ENCODE data around the gene DOCK4. TPM values are rescaled to one million over a fixed set of nuclear protein-coding genes. Genes with fewer than 3 reads are reported as not detected.

DOCK4 gene
- total and polyA plus RNA-seq, 3 donors from 2014 or later = 5.4 to 17.1 (median 12.4) TPM

DNA sequence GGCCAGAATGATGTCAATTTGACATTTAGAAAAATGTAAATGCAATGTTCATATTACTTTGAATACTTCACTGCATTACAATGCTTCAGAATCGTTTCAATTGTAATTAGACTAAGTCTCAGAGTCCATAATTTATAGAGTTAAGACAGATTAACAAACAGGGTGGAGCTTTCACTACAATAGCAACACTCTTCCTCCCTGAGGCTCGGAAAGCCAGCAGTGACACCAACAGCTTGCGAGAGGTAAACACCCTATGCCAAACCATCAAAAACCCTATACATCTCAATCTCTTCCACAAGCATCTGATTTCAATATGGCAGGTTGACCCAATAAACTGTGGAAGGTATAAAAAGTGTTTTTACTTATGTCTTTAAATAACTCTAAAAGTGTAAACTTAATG lies 72.2 kb downstream of the DOCK4 start:
- no peaks in the 10 kb centered on the region for H3K27me3 ChIP-seq
- H3K4me1 ChIP-seq = peaks cover 12% of the 10 kb centered on the region
- H3K36me3 ChIP-seq (ENCODE audit: low read depth, missing control alignments) = no peaks in the 10 kb centered on the region
- DNase-seq = no peak
- intact Hi-C loops (cut with DNase I; ENCODE audit: low total_unique reads) = no loop called here
- H3K9me3 ChIP-seq = no peaks in the 10 kb centered on the region
- no peak overlapping the region for H3K27ac ChIP-seq
- H3K4me3 ChIP-seq = no peak overlapping the region
- TF ChIP-seq, protein P1, sequence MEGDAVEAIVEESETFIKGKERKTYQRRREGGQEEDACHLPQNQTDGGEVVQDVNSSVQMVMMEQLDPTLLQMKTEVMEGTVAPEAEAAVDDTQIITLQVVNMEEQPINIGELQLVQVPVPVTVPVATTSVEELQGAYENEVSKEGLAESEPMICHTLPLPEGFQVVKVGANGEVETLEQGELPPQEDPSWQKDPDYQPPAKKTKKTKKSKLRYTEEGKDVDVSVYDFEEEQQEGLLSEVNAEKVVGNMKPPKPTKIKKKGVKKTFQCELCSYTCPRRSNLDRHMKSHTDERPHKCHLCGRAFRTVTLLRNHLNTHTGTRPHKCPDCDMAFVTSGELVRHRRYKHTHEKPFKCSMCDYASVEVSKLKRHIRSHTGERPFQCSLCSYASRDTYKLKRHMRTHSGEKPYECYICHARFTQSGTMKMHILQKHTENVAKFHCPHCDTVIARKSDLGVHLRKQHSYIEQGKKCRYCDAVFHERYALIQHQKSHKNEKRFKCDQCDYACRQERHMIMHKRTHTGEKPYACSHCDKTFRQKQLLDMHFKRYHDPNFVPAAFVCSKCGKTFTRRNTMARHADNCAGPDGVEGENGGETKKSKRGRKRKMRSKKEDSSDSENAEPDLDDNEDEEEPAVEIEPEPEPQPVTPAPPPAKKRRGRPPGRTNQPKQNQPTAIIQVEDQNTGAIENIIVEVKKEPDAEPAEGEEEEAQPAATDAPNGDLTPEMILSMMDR (IDR thresholded peaks at IDR 0.05) = no peak
- TF ChIP-seq POLR2A (IDR thresholded peaks at IDR 0.05) = no peak
- WGBS, 2 donors = 78 to 85% methylated on average over 3 of the region's 3 CpGs

DNA sequence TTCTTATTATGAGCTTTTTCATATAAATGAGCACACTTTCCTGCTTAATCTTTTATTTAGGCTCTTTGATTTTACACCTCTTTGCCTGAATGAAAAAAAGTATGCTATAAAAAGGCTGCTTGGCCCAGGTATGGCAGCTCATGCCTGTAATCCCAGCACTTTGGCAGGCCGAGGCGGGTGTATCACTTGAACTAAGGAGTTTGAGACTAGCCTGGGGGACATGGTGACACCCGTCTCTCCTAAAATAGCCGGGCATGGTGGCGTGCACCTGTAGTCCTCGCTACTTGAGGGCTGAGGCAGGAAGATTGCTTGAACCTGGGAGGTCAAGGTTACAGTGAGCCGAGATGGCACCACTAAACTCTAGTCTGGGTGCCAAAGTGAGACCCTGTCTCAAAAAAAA lies 72.9 kb downstream of the DOCK4 start:
- H3K4me1 ChIP-seq = peaks cover 12% of the 10 kb centered on the region
- no peak for DNase-seq
- intact Hi-C loops (cut with DNase I; ENCODE audit: low total_unique reads) = no loop called here
- no peaks in the 10 kb centered on the region for H3K9me3 ChIP-seq
- TF ChIP-seq, protein P1 (IDR thresholded peaks at IDR 0.05) = no peak
- no peak for TF ChIP-seq POLR2A (IDR thresholded peaks at IDR 0.05)
- no peak overlapping the region for H3K27ac ChIP-seq
- WGBS, 2 donors = 92 to 99% methylated on average over 7 of the region's 7 CpGs
- H3K27me3 ChIP-seq = no peaks in the 10 kb centered on the region
- H3K36me3 ChIP-seq (ENCODE audit: low read depth, missing control alignments) = no peaks in the 10 kb centered on the region
- H3K4me3 ChIP-seq = no peak overlapping the region

DNA sequence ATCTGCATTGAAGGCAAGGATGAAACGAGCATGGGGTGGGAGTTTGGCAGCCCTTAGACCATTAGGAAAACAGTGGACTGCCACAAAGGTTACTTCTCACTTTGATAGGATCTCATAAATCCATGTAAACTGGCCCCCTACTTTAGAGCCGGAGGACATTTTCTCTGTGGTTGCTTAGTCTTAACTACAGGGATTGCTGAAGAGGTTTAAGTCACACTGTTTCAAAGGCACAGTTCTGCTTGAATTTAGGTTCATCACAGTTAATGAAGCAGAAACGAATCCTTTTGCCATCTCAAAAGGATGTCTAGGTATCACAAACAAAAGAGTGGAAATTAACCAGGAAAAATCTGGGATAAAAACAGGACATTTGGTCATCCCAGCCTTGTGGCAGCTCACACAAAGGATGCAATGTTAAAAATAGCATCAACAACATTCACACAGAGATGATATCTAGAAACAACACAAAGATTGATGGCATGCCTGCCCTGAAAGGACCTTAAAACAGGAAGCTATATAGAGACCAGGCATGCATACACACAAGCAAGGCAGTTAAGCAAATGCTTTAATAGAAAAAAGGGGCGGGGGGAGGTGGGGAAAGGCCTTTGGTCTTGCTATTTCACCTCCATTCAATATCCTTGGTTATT lies 74.0 kb downstream of the DOCK4 start:
- WGBS, 2 donors = 66 to 72% methylated on average over 4 of the region's 4 CpGs

DNA sequence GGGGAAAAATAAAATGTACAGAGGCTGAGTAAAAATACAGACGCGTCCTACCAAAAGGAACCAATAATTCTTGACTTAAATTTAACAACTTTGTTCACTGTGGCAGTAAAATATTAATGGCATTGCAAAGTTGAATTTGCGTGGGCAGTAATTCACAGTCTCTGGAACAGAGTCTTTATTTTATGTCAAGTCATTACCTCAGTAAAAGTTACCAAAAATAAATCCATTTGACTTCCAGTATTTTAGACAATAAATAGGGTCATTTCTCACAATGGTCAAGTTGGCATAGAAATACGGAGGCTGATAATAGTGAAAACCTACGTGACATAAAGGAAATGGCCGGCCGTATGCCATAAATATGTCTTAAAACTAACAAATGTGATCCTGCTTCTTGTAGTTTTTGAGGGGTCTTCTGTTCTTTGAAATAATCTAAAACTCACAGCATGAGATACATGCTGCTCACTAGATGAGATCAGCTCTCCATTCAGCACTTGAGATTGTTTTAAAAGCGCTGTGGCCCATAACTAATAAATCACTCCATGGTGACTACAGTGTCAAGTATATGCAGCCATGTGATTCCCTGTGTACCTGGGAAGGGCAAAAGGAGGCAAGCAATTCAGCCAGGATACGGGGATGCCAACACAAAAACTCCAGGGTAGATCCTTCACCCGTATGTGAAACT lies 75.3 kb downstream of the DOCK4 start:
- DNase-seq = no peak
- no peaks in the 10 kb centered on the region for H3K27me3 ChIP-seq
- H3K36me3 ChIP-seq (ENCODE audit: low read depth, missing control alignments) = no peaks in the 10 kb centered on the region
- no peak for TF ChIP-seq POLR2A (IDR thresholded peaks at IDR 0.05)
- TF ChIP-seq, protein P1 (IDR thresholded peaks at IDR 0.05) = no peak
- intact Hi-C loops (cut with DNase I; ENCODE audit: low total_unique reads) = no loop called here
- no peak overlapping the region for H3K27ac ChIP-seq
- WGBS, 2 donors = 81 to 83% methylated on average over 10 of the region's 10 CpGs
- H3K9me3 ChIP-seq = no peaks in the 10 kb centered on the region
- H3K4me1 ChIP-seq = peaks cover 4% of the 10 kb centered on the region
- H3K4me3 ChIP-seq = no peak overlapping the region

More for the DNA sequence above, 74.0 kb downstream of the DOCK4 start:
- Histone ChIP-seq H3K4me1 (peaks cover 12% of the 10 kb centered on the region), H3K9me3 (no peaks in the 10 kb centered on the region), H3K4me3 (no peak overlapping the region), H3K36me3 (ENCODE audit: low read depth, missing control alignments) (no peaks in the 10 kb centered on the region), H3K27me3 (no peaks in the 10 kb centered on the region), H3K27ac (no peak overlapping the region)
- intact Hi-C loops (cut with DNase I; ENCODE audit: low total_unique reads) = no loop called here
- TF ChIP-seq POLR2A (IDR thresholded peaks at IDR 0.05) = no peak
- TF ChIP-seq, protein P1 (IDR thresholded peaks at IDR 0.05) = no peak
- DNase-seq = no peak

Measured in testis (tissue), 3 donors.